Bronchial epithelial cell (primary cell): ENCODE results near the gene CSNK1E. TPM values are rescaled to one million over a fixed set of nuclear protein-coding genes. Genes with fewer than 3 reads are reported as not detected.
A peak's percentile ranks its signal among the peaks of the same experiment; 100 is the strongest.

Experiments
- DNase-seq: peaks from one replicate; pipeline ENCODE4 v3.0.0-alpha.2; 2010; ENCODE audit warnings: low read depth
- FAIRE-seq: peaks from 2 replicates; lab custom pipeline; 2011; peaks lifted over from hg19 to GRCh38; lab: Jason Lieb, UNC
- H3K27me3 ChIP-seq: 2 replicates; pipeline ENCODE4 v1.5.1; 2011; ENCODE audit warnings: low read length; ENCODE audit not compliant: control insufficient read depth, insufficient read depth
- H3K36me3 ChIP-seq: 2 replicates; pipeline ENCODE4 v1.5.1; 2011; ENCODE audit warnings: low read length; ENCODE audit not compliant: control insufficient read depth, insufficient read depth
- H3K4me3 ChIP-seq: 2 replicates; pipeline ENCODE4 v1.5.1; 2011; ENCODE audit warnings: mild to moderate bottlenecking, low read depth, low read length, control low read depth
- total RNA-seq: library from RNA; depleted of rRNA; stranded (reverse); fragments of >200 nt; gene quantifications from 2 replicates; pipeline ENCODE4 v1.2.1, GENCODE V29; 2014
- TF ChIP-seq, protein P1 (sequence below): IDR thresholded peaks from 2 replicates; pipeline ENCODE4 v1.5.1; 2011; ENCODE audit warnings: mild to moderate bottlenecking, moderate library complexity, low read length, control low read depth, inconsistent platforms; ENCODE audit not compliant: insufficient read depth, severe bottlenecking

The CSNK1E gene
- total RNA-seq, 1 donor from 2014 or later: 181 TPM

DNA sequence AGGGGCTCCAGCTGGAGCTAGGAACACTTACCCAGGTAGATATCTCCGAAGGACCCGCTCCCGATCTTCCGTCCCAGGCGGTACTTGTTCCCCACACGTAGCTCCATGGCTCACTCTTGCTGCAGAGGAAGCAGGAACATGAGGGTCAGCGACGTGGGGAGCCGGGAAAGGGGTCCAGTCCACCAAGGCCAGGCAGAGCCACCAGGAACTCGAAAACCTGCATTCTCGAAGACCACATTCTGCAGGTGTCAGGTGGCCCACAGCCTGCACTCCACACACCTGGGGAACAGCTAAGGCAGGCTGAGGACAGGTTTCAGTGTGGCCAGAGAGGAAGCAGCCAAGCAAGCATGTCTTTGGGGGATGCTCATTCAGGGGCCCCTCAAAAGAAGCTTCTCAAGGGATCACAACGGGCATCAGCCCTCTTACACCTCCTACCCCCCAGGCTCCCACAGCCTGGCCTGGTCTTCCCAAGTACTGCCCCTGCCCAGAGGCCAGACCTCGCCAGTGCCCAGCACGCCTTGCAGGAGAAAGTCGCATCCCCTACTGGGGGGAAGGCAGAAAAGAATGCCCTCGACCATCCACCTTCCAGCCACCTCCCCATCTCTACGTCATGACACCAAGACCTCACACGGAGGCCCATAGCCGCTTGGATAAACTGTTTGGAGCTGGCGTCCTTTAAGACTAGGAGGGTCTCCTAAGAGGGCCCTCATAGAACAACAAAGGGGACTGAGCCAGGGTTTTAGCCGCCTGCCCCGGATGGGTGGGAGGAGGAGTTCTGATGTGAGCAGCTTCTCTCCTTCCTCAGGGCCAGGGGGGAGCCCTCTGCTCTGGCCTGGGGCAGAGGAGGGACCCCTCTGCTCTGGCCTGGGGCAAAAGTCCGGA is 2.9 kb downstream of the CSNK1E start:
- TF ChIP-seq, protein P1, sequence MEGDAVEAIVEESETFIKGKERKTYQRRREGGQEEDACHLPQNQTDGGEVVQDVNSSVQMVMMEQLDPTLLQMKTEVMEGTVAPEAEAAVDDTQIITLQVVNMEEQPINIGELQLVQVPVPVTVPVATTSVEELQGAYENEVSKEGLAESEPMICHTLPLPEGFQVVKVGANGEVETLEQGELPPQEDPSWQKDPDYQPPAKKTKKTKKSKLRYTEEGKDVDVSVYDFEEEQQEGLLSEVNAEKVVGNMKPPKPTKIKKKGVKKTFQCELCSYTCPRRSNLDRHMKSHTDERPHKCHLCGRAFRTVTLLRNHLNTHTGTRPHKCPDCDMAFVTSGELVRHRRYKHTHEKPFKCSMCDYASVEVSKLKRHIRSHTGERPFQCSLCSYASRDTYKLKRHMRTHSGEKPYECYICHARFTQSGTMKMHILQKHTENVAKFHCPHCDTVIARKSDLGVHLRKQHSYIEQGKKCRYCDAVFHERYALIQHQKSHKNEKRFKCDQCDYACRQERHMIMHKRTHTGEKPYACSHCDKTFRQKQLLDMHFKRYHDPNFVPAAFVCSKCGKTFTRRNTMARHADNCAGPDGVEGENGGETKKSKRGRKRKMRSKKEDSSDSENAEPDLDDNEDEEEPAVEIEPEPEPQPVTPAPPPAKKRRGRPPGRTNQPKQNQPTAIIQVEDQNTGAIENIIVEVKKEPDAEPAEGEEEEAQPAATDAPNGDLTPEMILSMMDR: no peak
- H3K27me3 ChIP-seq: no peaks in the 10 kb centered on the region
- peak overlapping the region; percentile 50 for H3K4me3 ChIP-seq
- FAIRE-seq (no peak), DNase-seq (no peak)
- H3K36me3 ChIP-seq: peaks cover 22% of the 10 kb centered on the region

DNA sequence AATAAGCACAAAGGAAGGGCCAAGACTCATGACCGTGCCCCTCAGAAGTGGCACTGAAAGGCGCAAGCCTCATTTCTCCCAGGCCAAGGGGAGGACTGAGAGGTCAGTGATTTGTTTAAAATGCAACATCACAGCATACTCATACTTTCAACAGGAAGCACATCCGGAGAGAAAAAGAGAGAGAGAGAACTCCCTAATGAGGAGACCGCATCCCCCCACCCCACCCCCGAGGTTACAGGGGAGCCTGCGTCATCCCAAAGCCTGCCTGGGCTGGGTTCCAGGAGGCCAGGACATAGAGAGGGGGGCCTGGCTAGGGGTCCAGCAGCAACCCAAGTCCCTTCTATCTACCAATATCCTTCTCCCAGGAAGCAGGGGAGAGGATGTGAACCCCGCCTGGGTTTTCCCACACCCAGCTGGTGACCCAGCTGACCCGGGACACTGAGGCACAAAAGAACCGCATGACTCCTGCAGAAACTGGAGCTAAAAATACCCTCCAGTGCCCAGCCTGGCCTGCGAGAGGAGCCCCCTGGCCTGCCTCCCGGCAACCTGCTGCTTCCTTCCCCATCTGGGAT is 3.8 kb downstream of the CSNK1E start:
- H3K36me3 ChIP-seq: peaks cover 29% of the 10 kb centered on the region
- peak overlapping the region; percentile 4 for H3K4me3 ChIP-seq
- H3K27me3 ChIP-seq: no peaks in the 10 kb centered on the region
- DNase-seq (peak; percentile 89), FAIRE-seq (no peak)
- TF ChIP-seq, protein P1: no peak

DNA sequence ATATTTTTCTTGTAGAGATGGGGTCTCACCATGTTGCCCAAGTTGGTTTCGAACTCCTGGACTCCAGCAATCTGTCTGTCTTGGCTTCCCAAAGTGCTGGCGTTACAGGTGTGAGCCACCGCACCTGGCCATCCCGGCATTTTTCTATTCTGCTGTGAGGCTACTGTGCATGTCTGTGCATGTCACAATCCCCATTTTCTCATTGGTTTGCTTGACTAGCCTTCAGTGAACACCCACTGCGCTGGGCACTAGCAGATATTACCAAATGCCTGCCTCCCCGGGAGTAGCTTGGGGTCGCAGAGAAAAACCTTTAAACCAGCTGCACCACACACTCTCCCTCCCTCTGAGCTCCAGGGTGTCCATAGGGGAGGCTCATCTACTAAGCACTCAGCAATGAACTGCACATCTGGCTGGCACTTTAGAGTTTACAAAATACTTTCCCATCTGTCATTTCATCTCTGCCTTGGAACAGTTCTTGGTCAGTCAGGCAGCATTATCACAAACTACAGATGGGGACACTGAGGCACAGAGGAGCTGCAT is 4.9 kb downstream of the CSNK1E start:
- TF ChIP-seq, protein P1: no peak
- Histone ChIP-seq H3K27me3 (no peaks in the 10 kb centered on the region), H3K4me3 (no peak overlapping the region), H3K36me3 (peaks cover 35% of the 10 kb centered on the region)
- FAIRE-seq (no peak), DNase-seq (peak; percentile 73)

DNA sequence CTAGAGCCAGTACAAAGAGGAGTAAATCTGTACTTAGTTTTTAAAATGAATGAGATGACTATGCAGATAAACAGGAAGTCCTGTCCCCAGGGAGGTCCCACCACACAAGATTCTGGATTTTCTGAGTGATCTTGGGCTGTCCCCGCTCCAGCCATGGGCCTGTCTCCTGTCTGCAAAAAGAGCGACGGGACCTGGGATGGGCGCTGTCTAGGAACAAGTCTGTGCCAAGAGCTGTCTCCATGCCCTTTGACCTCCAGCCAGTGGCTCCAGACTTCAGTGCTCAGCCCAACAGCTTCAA is 6.0 kb downstream of the CSNK1E start:
- FAIRE-seq (no peak), DNase-seq (no peak)
- Histone ChIP-seq H3K27me3 (no peaks in the 10 kb centered on the region), H3K36me3 (peaks cover 35% of the 10 kb centered on the region), H3K4me3 (no peak overlapping the region)
- TF ChIP-seq, protein P1: no peak

DNA sequence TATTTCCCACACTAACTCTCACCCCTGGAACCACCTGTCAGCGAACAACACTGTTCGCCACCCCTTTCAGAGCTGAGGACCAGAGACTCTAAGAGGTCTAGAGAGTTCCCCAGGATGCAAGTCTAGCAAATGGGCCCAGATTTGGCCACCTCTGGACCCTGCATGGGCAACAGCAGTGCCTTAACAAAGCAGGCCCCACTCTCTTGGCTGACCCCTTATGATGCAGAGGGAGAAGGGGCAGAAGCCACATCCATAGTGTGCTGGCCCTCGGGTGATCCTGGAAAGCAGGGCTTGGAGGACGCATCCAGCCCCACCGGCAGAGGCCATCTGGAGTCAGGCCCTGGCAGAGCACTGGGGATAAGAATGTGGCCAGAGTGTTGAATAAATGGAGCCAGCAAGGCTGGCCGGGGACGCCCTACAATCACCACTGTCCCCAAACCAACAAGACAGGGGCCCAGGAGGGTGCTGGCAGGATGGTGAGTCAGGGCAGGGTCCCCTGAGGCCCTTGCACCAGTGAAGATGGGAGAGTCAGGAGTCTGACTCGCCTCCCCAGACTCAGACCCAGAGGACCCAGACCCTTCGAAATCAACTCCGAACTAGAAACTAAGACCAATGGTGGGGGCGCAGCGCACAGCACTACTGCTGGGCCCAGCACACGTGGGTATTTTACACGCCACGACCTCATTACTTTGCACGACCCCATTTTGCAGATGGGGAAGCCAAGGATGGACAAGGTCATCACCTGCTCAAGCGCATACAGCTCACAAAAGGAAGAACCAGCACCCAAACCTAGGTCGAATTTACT is 6.5 kb downstream of the CSNK1E start:
- DNase-seq: no peak
- TF ChIP-seq, protein P1: no peak
- H3K4me3 ChIP-seq: no peak overlapping the region
- peaks cover 35% of the 10 kb centered on the region for H3K36me3 ChIP-seq
- FAIRE-seq: no peak
- H3K27me3 ChIP-seq: no peaks in the 10 kb centered on the region
